SK-N-MC (cell line): ENCODE data around the gene MAML1.

Source experiments
- EZH2 ChIP-seq: fragments of 200-600 bp; sonication (generic); IDR thresholded peaks from one replicate; pipeline ENCODE4 v1.6.1; 2017; ENCODE audit warnings: antibody characterized with exemption
- FOXP2 ChIP-seq: optimal IDR thresholded peaks from 2 replicates; pipeline ENCODE3; 2011; ENCODE audit warnings: mild to moderate bottlenecking, moderate library complexity; ENCODE audit not compliant: insufficient read depth; ENCODE audit errors: extremely low read length, control extremely low read depth
- POLR2AphosphoS5 ChIP-seq: IDR thresholded peaks from 2 replicates; pipeline ENCODE4 v1.6.1; 2012; ENCODE audit warnings: mild to moderate bottlenecking, low read depth, low read length, borderline replicate concordance

GRCh38 chr5:179732918-179733771 is 523 bp downstream of the MAML1 start:
- TF ChIP-seq POLR2AphosphoS5 (no peak), EZH2 (no peak), FOXP2 (no peak)
